ENCODE results near the gene RTN4R. TPM values are rescaled to one million over a fixed set of nuclear protein-coding genes. Genes with fewer than 3 reads are reported as not detected.

RTN4R gene
- polyA plus RNA-seq, 4 donors: 5.0 to 9.0 (median 6.1) TPM

GRCh38 chr22:20205964-20206708, 62.0 kb downstream of the RTN4R start:
- no peak for DNase-seq (ENCODE audit: low read depth in 4 of 4, low spot score in 3 of 4)

GRCh38 chr22:20205464-20205963, 62.6 kb downstream of the RTN4R start:
- no peak for DNase-seq (ENCODE audit: low read depth in 4 of 4, low spot score in 3 of 4)

- DNase-seq (ENCODE audit: low read depth in 4 of 4, low spot score in 3 of 4): peak in 1 of 4 donors; percentile 33
Measured at GRCh38 chr22:20204806-20205205, 63.3 kb downstream of the RTN4R start.

GRCh38 chr22:20204311-20204710, 63.8 kb downstream of the RTN4R start:
- no peak for DNase-seq (ENCODE audit: low read depth in 4 of 4, low spot score in 3 of 4)

GRCh38 chr22:20203552-20204201, 64.4 kb downstream of the RTN4R start:
- peak in 1 of 4 donors; percentile 31 for DNase-seq (ENCODE audit: low read depth in 4 of 4, low spot score in 3 of 4)

- no peak for DNase-seq (ENCODE audit: low read depth in 4 of 4, low spot score in 3 of 4)
Measured at GRCh38 chr22:20203142-20203551, 65.0 kb downstream of the RTN4R start.

GRCh38 chr22:20201837-20202392, 66.2 kb downstream of the RTN4R start:
- no peak for DNase-seq (ENCODE audit: low read depth in 4 of 4, low spot score in 3 of 4)

GRCh38 chr22:20199906-20200305, 68.2 kb downstream of the RTN4R start:
- no peak for DNase-seq (ENCODE audit: low read depth in 4 of 4, low spot score in 3 of 4)

GRCh38 chr22:20199413-20199842, 68.7 kb downstream of the RTN4R start:
- no peak for DNase-seq (ENCODE audit: low read depth in 4 of 4, low spot score in 3 of 4)

- DNase-seq (ENCODE audit: low read depth in 4 of 4, low spot score in 3 of 4): peak in 2 of 4 donors; percentile 36 to 38
Measured at GRCh38 chr22:20198557-20199319, 69.4 kb downstream of the RTN4R start.

GRCh38 chr22:20197407-20198030, 70.6 kb downstream of the RTN4R start:
- no peak for DNase-seq (ENCODE audit: low read depth in 4 of 4, low spot score in 3 of 4)

- no peak for DNase-seq (ENCODE audit: low read depth in 4 of 4, low spot score in 3 of 4)
Measured at GRCh38 chr22:20196094-20196842, 71.8 kb downstream of the RTN4R start.

- no peak for DNase-seq (ENCODE audit: low read depth in 4 of 4, low spot score in 3 of 4)
Measured at GRCh38 chr22:20194681-20195593, 73.2 kb downstream of the RTN4R start.

- DNase-seq (ENCODE audit: low read depth in 4 of 4, low spot score in 3 of 4): no peak
Measured at GRCh38 chr22:20193761-20194494, 74.2 kb downstream of the RTN4R start.

- no peak for DNase-seq (ENCODE audit: low read depth in 4 of 4, low spot score in 3 of 4)
Measured at GRCh38 chr22:20192972-20193760, 75.0 kb downstream of the RTN4R start.

GRCh38 chr22:20192293-20192971, 75.7 kb downstream of the RTN4R start:
- DNase-seq (ENCODE audit: low read depth in 4 of 4, low spot score in 3 of 4): no peak

- DNase-seq (ENCODE audit: low read depth in 4 of 4, low spot score in 3 of 4): no peak
Measured at GRCh38 chr22:20191803-20192202, 76.3 kb downstream of the RTN4R start.
